ENCODE results near the gene CCK. TPM values are rescaled to one million over a fixed set of nuclear protein-coding genes. Genes with fewer than 3 reads are reported as not detected.

Gene CCK
- total and polyA plus RNA-seq, 10 donors, result not detected

DNA sequence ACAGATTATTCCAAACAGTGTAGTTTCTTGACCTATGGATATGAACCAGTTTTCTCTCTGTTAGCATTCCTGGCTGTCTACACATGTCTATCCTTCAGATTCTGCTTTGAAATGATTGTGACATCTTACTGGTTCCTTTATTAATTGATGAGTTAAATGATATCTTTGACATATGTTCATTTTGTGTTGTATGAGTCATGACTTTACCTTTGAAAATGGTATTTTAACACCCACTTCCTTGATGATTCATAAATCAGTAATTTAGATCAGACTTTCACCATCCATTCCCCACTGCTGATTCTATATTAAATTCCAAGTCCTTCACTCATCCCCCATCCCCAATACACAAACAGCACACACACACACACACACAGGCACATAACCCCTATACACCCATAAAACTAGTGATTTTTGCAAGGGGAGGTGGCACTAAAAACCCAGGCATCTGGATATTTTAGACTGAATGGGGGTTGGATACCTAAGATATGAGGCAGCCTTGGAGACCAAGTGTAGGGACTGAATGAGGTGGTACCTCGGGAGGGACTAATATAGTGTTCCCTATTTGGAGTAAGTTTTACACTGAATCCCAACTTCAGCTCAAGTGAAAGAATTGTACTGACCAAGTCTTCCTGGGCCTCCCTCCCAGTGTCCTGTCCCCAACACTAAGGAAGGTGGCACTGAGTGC, 9.7 kb downstream of the CCK start:
- H3K4me3 ChIP-seq, result no peak overlapping the region
- intact Hi-C loops (cut with DNase I; ENCODE audit: low total_unique reads), result no loop called here
- peaks cover 0 to 60% (median 4%) of the 10 kb centered on the region in 7 donors for H3K27me3 ChIP-seq (replicated peaks in 1 of 7)
- no peak for TF ChIP-seq POLR2AphosphoS5 (IDR thresholded peaks at IDR 0.05)
- TF ChIP-seq POLR2A (IDR thresholded peaks at IDR 0.05), result no peak
- TF ChIP-seq, protein P1, sequence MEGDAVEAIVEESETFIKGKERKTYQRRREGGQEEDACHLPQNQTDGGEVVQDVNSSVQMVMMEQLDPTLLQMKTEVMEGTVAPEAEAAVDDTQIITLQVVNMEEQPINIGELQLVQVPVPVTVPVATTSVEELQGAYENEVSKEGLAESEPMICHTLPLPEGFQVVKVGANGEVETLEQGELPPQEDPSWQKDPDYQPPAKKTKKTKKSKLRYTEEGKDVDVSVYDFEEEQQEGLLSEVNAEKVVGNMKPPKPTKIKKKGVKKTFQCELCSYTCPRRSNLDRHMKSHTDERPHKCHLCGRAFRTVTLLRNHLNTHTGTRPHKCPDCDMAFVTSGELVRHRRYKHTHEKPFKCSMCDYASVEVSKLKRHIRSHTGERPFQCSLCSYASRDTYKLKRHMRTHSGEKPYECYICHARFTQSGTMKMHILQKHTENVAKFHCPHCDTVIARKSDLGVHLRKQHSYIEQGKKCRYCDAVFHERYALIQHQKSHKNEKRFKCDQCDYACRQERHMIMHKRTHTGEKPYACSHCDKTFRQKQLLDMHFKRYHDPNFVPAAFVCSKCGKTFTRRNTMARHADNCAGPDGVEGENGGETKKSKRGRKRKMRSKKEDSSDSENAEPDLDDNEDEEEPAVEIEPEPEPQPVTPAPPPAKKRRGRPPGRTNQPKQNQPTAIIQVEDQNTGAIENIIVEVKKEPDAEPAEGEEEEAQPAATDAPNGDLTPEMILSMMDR (IDR thresholded peaks at IDR 0.05 in 8 of 11, conservative IDR thresholded peaks at IDR 0.05 in 3 of 11), result no peak
- DNase-seq, result no peak
- no peaks in the 10 kb centered on the region for H3K4me1 ChIP-seq
- no peak overlapping the region for H3K27ac ChIP-seq
- no peaks in the 10 kb centered on the region for H3K9me3 ChIP-seq
- H3K36me3 ChIP-seq, result no peaks in the 10 kb centered on the region
- WGBS, 5 donors, result 93 to 96% (median 96%) methylated on average over 1 of the region's 1 CpG

- no peak for DNase-seq
- WGBS, 5 donors, result 55 to 82% (median 65%) methylated on average over 3 of the region's 3 CpGs
These were observed 11.4 kb downstream of the CCK start for GRCh38 chr3:42254566-42254965.

DNA sequence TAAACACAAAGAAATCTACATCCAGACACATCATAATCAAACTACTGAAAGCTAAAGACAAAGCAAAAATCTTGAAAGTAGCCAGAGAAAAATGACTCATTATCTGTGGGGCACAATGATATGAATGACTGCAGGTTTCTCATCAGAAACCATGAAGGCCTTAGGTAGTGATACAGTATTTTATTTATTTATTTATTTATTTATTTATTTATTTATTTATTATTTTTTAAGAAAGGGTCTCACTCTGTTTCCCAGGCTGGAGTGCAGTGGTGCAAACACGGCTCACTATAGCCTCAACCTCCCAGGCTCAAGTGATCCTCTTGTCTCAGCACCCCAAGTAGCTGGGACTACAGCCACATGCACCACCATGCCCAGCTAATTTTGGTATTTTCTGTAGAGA, 15.2 kb downstream of the CCK start:
- TF ChIP-seq POLR2AphosphoS5 (IDR thresholded peaks at IDR 0.05), result no peak
- no peak for TF ChIP-seq POLR2A (IDR thresholded peaks at IDR 0.05)
- TF ChIP-seq, protein P1 (IDR thresholded peaks at IDR 0.05 in 8 of 11, conservative IDR thresholded peaks at IDR 0.05 in 3 of 11), result no peak
- H3K4me1 ChIP-seq, result peaks cover 0 to 9% (median 0%) of the 10 kb centered on the region in 6 donors
- no peak for DNase-seq
- intact Hi-C loops (cut with DNase I; ENCODE audit: low total_unique reads), result no loop called here
- H3K36me3 ChIP-seq, result no peaks in the 10 kb centered on the region
- peaks cover 0 to 33% (median 0%) of the 10 kb centered on the region in 7 donors for H3K27me3 ChIP-seq (replicated peaks in 1 of 7)
- no peak overlapping the region for H3K4me3 ChIP-seq
- no peaks in the 10 kb centered on the region for H3K9me3 ChIP-seq
- 0 to 100% (median 90%) methylated on average over 1 of the region's 1 CpG for WGBS, 5 donors
- H3K27ac ChIP-seq, result no peak overlapping the region

More at GRCh38 chr3:42254566-42254965, 11.4 kb downstream of the CCK start:
- no peaks in the 10 kb centered on the region for H3K9me3 ChIP-seq
- intact Hi-C loops (cut with DNase I; ENCODE audit: low total_unique reads), result no loop called here
- no peaks in the 10 kb centered on the region for H3K36me3 ChIP-seq
- no peak overlapping the region for H3K4me3 ChIP-seq
- peaks cover 0 to 43% (median 2%) of the 10 kb centered on the region in 7 donors for H3K27me3 ChIP-seq (replicated peaks in 1 of 7)
- H3K27ac ChIP-seq, result no peak overlapping the region
- TF ChIP-seq, protein P1 (IDR thresholded peaks at IDR 0.05 in 8 of 11, conservative IDR thresholded peaks at IDR 0.05 in 3 of 11), result no peak
- TF ChIP-seq POLR2AphosphoS5 (IDR thresholded peaks at IDR 0.05), result no peak
- TF ChIP-seq POLR2A (IDR thresholded peaks at IDR 0.05), result no peak
- no peaks in the 10 kb centered on the region for H3K4me1 ChIP-seq

DNA sequence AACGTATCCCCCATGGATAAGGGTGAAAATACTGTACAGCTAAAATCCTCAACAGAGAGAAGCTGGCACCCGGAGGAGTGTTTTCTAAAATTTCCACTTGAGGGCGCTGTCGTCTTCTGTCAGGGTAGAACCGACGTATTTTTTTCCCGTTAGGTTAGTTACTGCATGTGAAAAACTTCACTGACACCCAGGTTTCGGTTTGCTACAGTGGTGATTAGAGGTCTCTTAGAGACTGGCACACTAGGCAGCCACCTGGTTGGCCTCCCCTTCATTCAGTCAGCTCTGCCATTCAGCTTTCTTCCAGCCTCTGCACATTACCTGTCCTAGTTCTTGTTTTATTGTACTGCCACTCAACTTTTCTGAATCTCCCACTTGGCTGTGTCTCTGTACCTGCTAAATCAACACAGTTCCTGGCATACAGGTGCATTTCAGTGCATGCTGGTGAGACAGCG, 18.4 kb downstream of the CCK start:
- no peak overlapping the region for H3K27ac ChIP-seq
- H3K9me3 ChIP-seq, result no peaks in the 10 kb centered on the region
- peaks cover 0 to 23% (median 0%) of the 10 kb centered on the region in 7 donors for H3K27me3 ChIP-seq (replicated peaks in 1 of 7)
- intact Hi-C loops (cut with DNase I; ENCODE audit: low total_unique reads), result loop anchor here (2.0 to 5.0 kb wide), 2 partner anchors 195 to 299 kb away; no protein-coding TSS in a partner anchor
- no peaks in the 10 kb centered on the region for H3K36me3 ChIP-seq
- no peak overlapping the region for H3K4me3 ChIP-seq
- no peak for DNase-seq
- WGBS, 5 donors, result 10 to 17% (median 13%) methylated on average over 9 of the region's 9 CpGs
- H3K4me1 ChIP-seq, result peaks cover 0 to 9% (median 0%) of the 10 kb centered on the region in 6 donors
- TF ChIP-seq, protein P1 (IDR thresholded peaks at IDR 0.05 in 8 of 11, conservative IDR thresholded peaks at IDR 0.05 in 3 of 11), result peak; percentile 22 to 79 (median 63)
- TF ChIP-seq POLR2AphosphoS5 (IDR thresholded peaks at IDR 0.05), result no peak

Measured in spleen (tissue), 11 donors.